Measurements from ENCODE around the gene SULT1C2.
"Not testable (repeated sequence)": the region's sequence is repeated elsewhere in the genome, so short reads cannot be mapped to it uniquely, and the experiment has no call there.

The SULT1C2 gene

GRCh38 chr2:108355906-108356734 is 67.4 kb downstream of the SULT1C2 start:
- no peak for DNase-seq

- DNase-seq, result not testable (repeated sequence)
These were observed 70.6 kb downstream of the SULT1C2 start for GRCh38 chr2:108359336-108359735.
